PC-3 (cell line): ENCODE results near the gene SIX2. TPM values are rescaled to one million over a fixed set of nuclear protein-coding genes. Genes with fewer than 3 reads are reported as not detected.

ENCODE experiments used
- ATAC-seq: fragments of 200-7000 bp; cut with Tn5 transposase; 2 replicates; pipeline ENCODE4 v1.9.1; 2020; ENCODE audit warnings: mild to moderate bottlenecking, moderate library complexity
- BruUV-seq: library from RNA; stranded (reverse); fragments of 400-500 nt; replicated peaks from 2 replicates; lab custom pipeline; 2021; lab: Mats Ljungman, UMichigan
- CTCF ChIA-PET: fragments of 300-600 bp; sonication (Branson Sonifier 250); formaldehyde crosslinking; loops from one replicate; lab custom pipeline; 2022; ENCODE audit warnings: antibody characterized with exemption; lab: Charles Lee
- POLR2A ChIA-PET: fragments of 300-600 bp; sonication (Branson Sonifier 250); formaldehyde crosslinking; loops from one replicate; lab custom pipeline; 2022; ENCODE audit warnings: antibody characterized with exemption; ENCODE audit not compliant: unreplicated experiment; lab: Charles Lee
- DNase-seq: peaks from one replicate; pipeline ENCODE4 v3.0.0-alpha.2; 2015
- H2AFZ ChIP-seq: fragments of 300-600 bp; sonication (generic); 2 replicates; pipeline ENCODE4 v1.6.0; 2016; ENCODE audit warnings: antibody characterized with exemption, low read length
- H3F3A ChIP-seq: fragments of 300-600 bp; sonication (generic); one replicate; pipeline ENCODE4 v1.6.0; 2017; ENCODE audit warnings: antibody characterized with exemption, low read length, control low read depth, mild to moderate bottlenecking; ENCODE audit not compliant: unreplicated experiment
- H3K27ac ChIP-seq: fragments of 300-600 bp; sonication (generic); 2 replicates; pipeline ENCODE4 v1.5.1; 2016; ENCODE audit warnings: mild to moderate bottlenecking, low read length
- H3K27me3 ChIP-seq: fragments of 300-600 bp; sonication (generic); 2 replicates; pipeline ENCODE4 v1.6.1; 2016; ENCODE audit warnings: low read length, mixed read lengths
- H3K36me3 ChIP-seq: fragments of 300-600 bp; sonication (generic); 2 replicates; pipeline ENCODE4 v1.6.1; 2016; ENCODE audit warnings: low read depth, mixed run types, low read length, mixed read lengths
- H3K4me1 ChIP-seq: fragments of 300-600 bp; sonication (generic); 2 replicates; pipeline ENCODE4 v1.5.1; 2016; ENCODE audit warnings: low read length; ENCODE audit not compliant: insufficient read depth
- H3K4me2 ChIP-seq: fragments of 300-600 bp; sonication (generic); 2 replicates; pipeline ENCODE4 v1.6.0; 2016; ENCODE audit warnings: low read length
- H3K4me3 ChIP-seq: fragments of 300-600 bp; sonication (generic); 2 replicates; pipeline ENCODE4 v1.5.1; 2016; ENCODE audit warnings: mild to moderate bottlenecking, low read length, mixed read lengths
- H3K79me2 ChIP-seq: fragments of 300-600 bp; sonication (generic); 2 replicates; pipeline ENCODE4 v1.6.1; 2017; ENCODE audit warnings: low read length, mixed read lengths
- H3K9ac ChIP-seq: fragments of 300-600 bp; sonication (generic); 2 replicates; pipeline ENCODE4 v1.6.0; 2016; ENCODE audit warnings: mild to moderate bottlenecking, low read length
- H3K9me2 ChIP-seq: fragments of 300-600 bp; sonication (generic); replicated peaks from 2 replicates; pipeline ENCODE4 v1.6.1; 2016; ENCODE audit warnings: mixed run types, low read length, mixed read lengths
- H3K9me3 ChIP-seq: fragments of 300-600 bp; sonication (generic); 2 replicates; pipeline ENCODE4 v1.6.1; 2016; ENCODE audit warnings: low read length, mixed read lengths
- H4K20me1 ChIP-seq: fragments of 300-600 bp; sonication (generic); 2 replicates; pipeline ENCODE4 v1.6.1; 2016; ENCODE audit warnings: low read length, mixed read lengths
- EZH2 ChIP-seq: fragments of 300-600 bp; sonication (generic); IDR thresholded peaks from one replicate; pipeline ENCODE4 v1.6.1; 2017; ENCODE audit warnings: antibody characterized with exemption, mild to moderate bottlenecking, low read length; ENCODE audit not compliant: unreplicated experiment
- EZH2phosphoT487 ChIP-seq: fragments of 300-600 bp; sonication (generic); IDR thresholded peaks from 2 replicates; pipeline ENCODE4 v1.6.1; 2018; ENCODE audit warnings: mild to moderate bottlenecking, antibody characterized with exemption, low read length, borderline replicate concordance
- intact Hi-C: fragments of 100-400 bp; cut with micrococcal nuclease; formaldehyde crosslinking; loops from 2 replicates; pipeline ENCODE4 v1.9.0; 2023
- total RNA-seq: library from RNA; depleted of rRNA; stranded (reverse); fragments of >200 nt; gene quantifications from 2 replicates; pipeline ENCODE4 v1.2.3, GENCODE V29; 2014
- TF ChIP-seq, protein P1 (sequence below): fragments of 300-600 bp; sonication (generic); conservative IDR thresholded peaks from 2 replicates; pipeline ENCODE4 v1.5.1; 2017; ENCODE audit warnings: antibody characterized with exemption, low read depth, mild to moderate bottlenecking, low read length

SIX2 gene
- total RNA-seq, 1 experiment from 2014 or later, result 27.9 TPM

DNA sequence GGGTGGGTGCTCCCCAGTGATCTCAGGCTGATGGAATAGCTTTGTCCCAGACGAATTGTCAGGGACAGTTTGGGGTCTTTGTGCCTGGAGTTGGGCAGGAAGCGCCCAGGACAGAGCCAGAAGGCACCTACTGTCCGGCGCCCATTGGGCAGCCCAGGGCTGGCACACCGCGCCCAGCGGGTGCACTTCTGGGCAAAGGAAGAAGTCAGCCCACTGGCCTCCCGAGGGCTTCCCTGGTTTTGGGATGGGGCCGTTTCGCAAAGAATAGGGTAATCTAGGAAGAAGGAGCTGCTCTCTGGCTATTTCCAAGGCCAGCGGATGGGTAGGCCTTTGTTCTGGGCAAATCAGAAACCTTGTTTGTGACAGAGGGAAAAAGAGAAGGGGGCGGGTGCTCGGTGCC, 3.5 kb upstream of the SIX2 start:
- no peaks in the 10 kb centered on the region for H3K9me3 ChIP-seq
- no peak overlapping the region for H3K27ac ChIP-seq
- no peak overlapping the region for H3K4me3 ChIP-seq
- no peak overlapping the region for H3K9ac ChIP-seq
- no peak overlapping the region for H2AFZ ChIP-seq
- ATAC-seq (no peak), DNase-seq (no peak)
- intact Hi-C loops, result no loop called here
- peaks cover 20% of the 10 kb centered on the region for H3K4me1 ChIP-seq
- H3F3A ChIP-seq, result no peaks in the 10 kb centered on the region
- H3K4me2 ChIP-seq, result no peak overlapping the region
- no peaks in the 10 kb centered on the region for H3K9me2 ChIP-seq
- ChIA-PET CTCF (no interaction called here), POLR2A (no interaction called here)
- no peaks in the 10 kb centered on the region for H3K27me3 ChIP-seq
- peaks cover 12% of the 10 kb centered on the region for H3K79me2 ChIP-seq
- H3K36me3 ChIP-seq, result no peaks in the 10 kb centered on the region
- BruUV-seq, result no TSS peak
- H4K20me1 ChIP-seq, result peaks cover 8% of the 10 kb centered on the region; the same call in 1 of the 2 replicates
- TF ChIP-seq EZH2phosphoT487, result no peak
- TF ChIP-seq, protein P1, sequence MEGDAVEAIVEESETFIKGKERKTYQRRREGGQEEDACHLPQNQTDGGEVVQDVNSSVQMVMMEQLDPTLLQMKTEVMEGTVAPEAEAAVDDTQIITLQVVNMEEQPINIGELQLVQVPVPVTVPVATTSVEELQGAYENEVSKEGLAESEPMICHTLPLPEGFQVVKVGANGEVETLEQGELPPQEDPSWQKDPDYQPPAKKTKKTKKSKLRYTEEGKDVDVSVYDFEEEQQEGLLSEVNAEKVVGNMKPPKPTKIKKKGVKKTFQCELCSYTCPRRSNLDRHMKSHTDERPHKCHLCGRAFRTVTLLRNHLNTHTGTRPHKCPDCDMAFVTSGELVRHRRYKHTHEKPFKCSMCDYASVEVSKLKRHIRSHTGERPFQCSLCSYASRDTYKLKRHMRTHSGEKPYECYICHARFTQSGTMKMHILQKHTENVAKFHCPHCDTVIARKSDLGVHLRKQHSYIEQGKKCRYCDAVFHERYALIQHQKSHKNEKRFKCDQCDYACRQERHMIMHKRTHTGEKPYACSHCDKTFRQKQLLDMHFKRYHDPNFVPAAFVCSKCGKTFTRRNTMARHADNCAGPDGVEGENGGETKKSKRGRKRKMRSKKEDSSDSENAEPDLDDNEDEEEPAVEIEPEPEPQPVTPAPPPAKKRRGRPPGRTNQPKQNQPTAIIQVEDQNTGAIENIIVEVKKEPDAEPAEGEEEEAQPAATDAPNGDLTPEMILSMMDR, result no peak
- no peak for TF ChIP-seq EZH2

DNA sequence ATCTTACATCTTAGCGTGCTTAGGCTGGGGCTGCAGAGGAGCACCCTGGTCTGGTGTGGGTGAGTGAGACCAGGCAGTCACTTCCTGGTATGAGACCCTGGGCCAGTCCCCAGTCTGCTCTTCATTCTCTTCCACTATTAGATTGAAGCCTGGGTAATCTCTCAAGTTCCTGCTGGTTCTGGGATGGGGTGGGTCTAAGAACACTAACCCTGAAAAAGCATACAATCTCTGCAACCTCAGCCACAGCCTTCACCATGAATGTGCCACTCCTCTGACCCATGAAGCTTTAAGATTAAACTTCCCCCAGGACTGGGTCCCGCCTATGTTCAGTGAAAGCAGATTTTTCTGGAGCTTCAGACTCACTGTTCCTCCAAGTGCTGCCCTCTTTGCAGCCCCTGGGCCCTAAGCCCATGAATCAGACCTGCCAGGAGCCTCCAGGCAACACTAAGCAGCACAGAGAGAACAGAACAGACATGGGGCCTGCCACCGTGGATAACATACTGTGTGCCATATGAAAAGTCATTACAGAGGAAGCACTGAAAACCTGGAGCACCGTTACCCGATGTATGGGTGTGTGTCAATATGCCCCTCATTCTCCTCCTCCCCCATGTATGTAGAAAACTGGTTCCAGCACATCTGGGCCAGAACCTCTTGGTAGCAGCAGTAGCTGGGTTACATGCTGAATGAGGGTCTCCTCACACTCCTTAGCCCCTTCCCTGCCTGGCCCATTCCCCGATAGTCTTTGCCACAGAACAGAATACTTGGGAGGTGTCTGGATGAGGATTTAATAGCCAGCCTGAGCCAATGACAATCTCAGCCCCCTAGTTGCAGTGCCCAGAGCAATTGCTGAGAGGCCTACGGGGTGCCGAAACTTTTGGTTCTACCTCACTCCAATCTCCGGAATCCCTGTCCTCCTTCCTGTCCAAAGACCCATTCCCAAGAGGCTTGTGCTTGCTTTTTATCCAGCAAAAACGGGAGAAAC, 2.7 kb upstream of the SIX2 start:
- no peak overlapping the region for H3K4me2 ChIP-seq
- H3K27ac ChIP-seq, result no peak overlapping the region
- H2AFZ ChIP-seq, result no peak overlapping the region
- no peaks in the 10 kb centered on the region for H3K9me3 ChIP-seq
- no peak overlapping the region for H3K4me3 ChIP-seq
- H3F3A ChIP-seq, result no peaks in the 10 kb centered on the region
- peaks cover 20% of the 10 kb centered on the region for H3K79me2 ChIP-seq
- intact Hi-C loops, result no loop called here
- peaks cover 17% of the 10 kb centered on the region; the same call in 1 of the 2 replicates for H4K20me1 ChIP-seq
- BruUV-seq, result no TSS peak
- peaks cover 26% of the 10 kb centered on the region for H3K4me1 ChIP-seq
- ATAC-seq (no peak), DNase-seq (no peak)
- no peaks in the 10 kb centered on the region for H3K9me2 ChIP-seq
- no peak overlapping the region for H3K9ac ChIP-seq
- TF ChIP-seq, protein P1, result no peak
- no peak for TF ChIP-seq EZH2
- no peak for TF ChIP-seq EZH2phosphoT487
- H3K36me3 ChIP-seq, result no peaks in the 10 kb centered on the region
- H3K27me3 ChIP-seq, result no peaks in the 10 kb centered on the region
- POLR2A ChIA-PET, result no interaction called here
- CTCF ChIA-PET, result no interaction called here

DNA sequence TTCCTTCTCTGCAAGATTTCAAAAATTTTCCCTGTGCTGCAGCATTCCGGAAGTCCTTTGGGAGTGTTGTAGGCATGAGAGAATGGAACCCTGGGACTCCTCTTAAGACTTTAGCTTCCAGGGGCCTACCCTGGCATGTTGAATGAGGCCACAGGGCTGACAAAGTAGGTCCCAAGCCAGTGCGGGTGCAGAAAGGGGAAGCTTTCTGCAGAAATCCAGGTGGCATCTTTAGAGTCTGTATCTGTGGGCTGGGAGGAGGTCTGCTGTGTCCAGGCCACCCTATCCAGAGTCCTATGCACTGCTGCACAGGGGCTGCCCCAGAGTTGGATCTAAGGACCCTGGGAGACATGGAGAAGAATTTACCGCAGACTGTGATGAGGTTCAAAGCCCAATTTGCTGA, 1.9 kb upstream of the SIX2 start:
- no TSS peak for BruUV-seq
- H3K4me3 ChIP-seq, result no peak overlapping the region
- H3K9ac ChIP-seq, result no peak overlapping the region
- ATAC-seq, result no peak
- no peaks in the 10 kb centered on the region for H3K9me3 ChIP-seq
- no peak overlapping the region for H2AFZ ChIP-seq
- intact Hi-C loops, result no loop called here
- H3K9me2 ChIP-seq, result no peaks in the 10 kb centered on the region
- H3K27ac ChIP-seq, result no peak overlapping the region
- POLR2A ChIA-PET, result no interaction called here
- CTCF ChIA-PET, result interaction anchor here (0.6 kb wide), 1 partner anchor 152 kb away, joined by 3 read pairs; no protein-coding TSS in a partner anchor
- H3F3A ChIP-seq, result no peaks in the 10 kb centered on the region
- H3K27me3 ChIP-seq, result no peaks in the 10 kb centered on the region
- peak overlapping the region; percentile 95 for H3K4me2 ChIP-seq
- DNase-seq, result no peak
- H4K20me1 ChIP-seq, result peaks cover 24% of the 10 kb centered on the region
- no peaks in the 10 kb centered on the region for H3K36me3 ChIP-seq
- H3K4me1 ChIP-seq, result peaks cover 26% of the 10 kb centered on the region
- TF ChIP-seq, protein P1, result no peak
- TF ChIP-seq EZH2phosphoT487 (no peak), EZH2 (no peak)
- peaks cover 28% of the 10 kb centered on the region for H3K79me2 ChIP-seq
